ENCODE measurements around the gene ACO1.

ACO1 gene

DNA sequence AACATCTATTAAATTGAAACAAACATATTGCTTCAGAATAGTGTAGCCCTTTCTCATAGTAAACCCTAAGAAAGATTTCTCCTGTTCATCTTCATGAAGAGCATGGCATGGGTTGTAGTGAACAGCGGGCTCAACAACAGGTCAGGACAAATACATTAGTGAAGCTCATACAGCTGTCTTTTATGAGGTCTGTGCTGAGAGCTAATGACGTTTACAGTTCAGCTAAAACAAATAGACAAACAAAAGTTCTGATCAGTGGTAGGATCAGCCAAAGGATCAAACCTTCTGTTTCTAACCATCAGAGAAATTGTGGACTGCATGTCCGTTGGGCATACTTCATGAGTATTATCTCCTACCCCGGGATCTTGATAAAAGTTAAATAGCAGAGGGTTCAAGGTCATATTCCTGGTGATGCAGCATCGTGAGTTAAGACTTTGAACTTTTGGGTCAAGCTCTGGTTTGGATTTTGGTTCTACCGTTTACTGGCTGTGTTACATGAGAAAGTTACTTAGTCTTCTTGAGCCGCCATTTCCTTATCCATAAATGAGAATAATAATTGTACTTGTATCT lies 37.9 kb downstream of the ACO1 start:
- DNase-seq (ENCODE audit: low spot score) = no peak

DNA sequence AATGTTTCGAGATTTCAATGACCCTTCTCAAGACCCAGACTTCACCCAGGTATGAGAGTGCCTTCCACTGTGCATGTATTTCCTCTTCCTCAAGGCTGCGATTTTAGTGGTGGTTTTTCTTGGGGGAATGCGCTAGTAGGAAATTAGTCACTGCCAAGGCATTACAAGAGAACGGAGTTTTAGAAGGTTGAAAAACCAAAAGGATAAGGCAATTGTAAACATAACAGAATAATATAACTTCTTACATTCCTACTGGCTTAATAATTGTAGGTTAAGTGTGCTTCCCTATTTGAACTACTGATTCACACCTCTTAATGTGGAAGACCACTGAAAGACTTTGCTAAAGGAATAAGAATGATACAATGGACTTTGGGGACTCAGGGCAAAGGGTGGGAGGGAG lies 38.9 kb downstream of the ACO1 start:
- DNase-seq (ENCODE audit: low spot score) = no peak

DNA sequence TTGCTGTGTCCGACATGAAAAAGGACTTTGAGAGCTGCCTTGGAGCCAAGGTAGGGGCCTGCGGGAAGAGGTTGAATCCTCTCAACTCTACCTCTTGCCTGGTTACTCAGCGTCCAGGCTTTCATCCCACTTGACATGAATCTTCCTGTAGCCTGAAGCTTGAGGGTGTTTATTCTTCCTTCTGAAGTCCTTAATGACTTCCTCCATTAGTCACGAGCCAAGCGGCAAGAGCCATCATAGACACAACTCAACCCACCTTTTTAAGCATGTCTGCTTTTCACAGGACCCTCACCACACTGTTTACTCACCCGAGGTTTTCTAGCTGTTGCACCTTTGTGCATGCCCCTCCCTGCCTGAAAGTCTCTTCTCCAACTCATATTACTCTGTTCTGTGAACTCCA lies 40.2 kb downstream of the ACO1 start:
- DNase-seq (ENCODE audit: low spot score) = no peak

DNA sequence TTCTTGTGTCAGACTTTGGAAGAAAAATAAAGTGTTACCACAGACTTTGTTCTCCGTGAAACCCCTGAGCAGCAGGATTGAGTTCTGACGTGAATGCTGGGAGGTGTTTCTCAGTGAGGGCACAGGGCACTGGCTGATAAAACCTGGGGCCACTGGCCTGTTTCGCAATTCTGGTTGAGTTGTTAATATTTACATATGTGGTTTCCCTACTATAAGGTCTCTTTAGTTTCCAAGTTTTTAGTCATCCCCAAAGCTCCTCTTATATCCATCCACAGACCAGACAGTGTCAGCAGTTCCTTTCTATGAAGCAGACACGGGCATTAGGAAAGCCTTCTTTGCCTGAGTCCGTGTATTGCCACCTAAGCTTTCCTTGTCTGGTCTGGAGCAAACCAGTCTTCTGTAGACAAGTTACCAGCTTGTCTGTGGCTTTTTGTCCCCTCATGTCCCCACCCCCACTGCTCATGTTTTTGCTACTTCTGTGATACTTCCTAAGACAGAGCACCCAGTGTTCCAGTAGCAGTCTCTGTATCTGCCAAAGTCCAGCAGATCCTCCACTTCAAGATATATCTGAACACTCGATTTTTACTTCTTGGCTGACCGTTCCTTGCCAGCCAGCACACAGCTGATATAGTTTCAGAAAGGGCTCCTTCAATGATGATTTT lies 42.0 kb downstream of the ACO1 start:
- no peak for DNase-seq (ENCODE audit: low spot score)

DNA sequence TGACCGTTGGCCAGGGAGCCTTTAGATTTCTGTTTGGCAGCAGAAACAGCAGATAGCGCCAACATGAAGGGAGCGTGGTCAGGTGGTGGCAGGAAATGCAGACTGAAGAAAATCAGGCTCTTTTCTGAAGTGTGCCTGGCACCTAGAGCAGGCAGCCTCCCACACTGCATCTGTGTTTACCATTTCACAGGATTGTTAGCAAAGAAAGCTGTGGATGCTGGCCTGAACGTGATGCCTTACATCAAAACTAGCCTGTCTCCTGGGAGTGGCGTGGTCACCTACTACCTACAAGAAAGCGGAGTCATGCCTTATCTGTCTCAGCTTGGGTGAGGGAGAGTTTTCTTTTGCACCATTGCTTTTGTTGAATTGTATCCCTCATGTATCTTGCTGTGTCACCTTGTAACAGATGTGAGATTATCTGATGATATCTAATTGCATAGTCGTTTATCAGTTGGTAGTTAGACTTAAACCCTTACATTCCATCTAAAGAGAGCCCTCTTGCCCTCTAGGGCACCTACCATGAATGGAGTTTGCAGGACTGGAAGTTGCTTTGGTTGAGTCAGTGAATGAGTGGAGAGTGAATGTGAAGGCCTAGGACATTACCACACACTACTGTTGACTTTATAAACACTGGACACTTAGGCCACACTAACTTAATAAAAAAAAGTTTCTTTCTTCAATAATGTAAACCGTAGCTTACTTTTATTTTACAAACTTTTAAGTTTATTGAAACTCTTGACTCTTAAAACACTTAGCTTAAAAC lies 42.8 kb downstream of the ACO1 start:
- DNase-seq (ENCODE audit: low spot score) = no peak

DNA sequence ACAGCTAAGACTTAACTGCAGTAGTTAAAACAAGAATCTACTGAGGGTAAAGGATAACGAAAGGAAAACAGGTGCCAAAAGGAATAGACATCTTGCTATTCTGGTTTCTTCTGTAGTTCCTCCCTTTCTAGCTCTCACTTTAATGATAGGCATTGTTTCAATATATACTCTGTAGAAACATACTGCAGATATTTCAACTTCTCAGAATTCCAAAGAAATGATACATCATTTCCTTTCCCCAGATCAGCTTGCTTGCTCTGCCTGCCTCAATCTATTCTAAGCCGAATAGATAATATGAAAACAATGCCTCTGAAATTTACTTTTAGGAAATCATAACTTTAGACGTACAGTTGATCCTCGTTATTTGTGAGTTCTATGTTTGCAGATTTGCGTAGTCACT lies 46.3 kb downstream of the ACO1 start:
- DNase-seq (ENCODE audit: low spot score) = no peak

DNA sequence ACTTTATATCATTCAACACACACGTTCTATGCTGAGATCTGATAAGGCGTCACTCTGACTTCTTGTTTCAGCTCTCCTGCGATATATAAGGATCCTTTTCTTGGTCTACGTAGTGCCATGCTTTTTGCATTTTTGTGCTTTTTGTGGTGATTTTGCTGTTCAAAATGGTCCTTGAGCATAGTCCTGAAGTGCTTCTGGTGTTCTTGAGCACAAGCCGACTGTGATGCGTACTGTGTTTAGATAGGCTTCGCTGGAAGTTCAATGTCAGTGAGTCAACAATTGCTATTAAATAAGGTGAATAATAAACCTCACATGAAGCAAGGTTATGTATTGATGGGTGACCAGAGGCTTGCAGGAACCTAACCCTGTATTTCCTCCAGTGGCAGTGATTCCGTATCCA lies 46.8 kb downstream of the ACO1 start:
- no peak for DNase-seq (ENCODE audit: low spot score)

DNA sequence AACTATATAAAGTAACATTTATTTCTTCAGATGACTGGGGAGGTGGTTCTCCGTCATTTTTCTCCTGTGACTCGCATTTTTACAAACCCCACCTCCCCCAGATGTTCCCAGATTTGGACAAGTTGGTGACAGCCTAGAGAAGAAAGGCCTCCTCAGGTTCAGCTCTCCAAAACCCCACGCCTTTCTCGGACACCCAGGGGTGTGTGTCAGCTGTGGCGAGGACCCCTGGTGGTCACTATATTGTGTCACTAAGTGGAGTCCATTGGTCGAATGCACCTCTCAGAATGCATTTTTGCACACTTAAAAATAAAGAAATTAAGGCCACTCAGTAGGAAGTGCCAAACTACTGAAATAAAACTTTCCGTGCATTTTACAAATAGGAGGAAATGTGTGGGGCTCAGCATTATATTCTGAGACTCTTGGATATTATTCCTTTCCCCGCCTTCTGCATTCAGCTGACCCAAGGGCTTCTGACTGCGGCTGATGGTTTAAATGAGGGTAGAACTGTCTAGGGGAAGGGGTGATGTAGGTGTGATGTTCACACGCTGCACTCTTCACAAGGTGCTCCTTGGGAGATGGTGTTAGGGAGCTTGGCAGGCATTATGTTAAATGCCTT lies 47.6 kb downstream of the ACO1 start:
- DNase-seq (ENCODE audit: low spot score) = no peak

DNA sequence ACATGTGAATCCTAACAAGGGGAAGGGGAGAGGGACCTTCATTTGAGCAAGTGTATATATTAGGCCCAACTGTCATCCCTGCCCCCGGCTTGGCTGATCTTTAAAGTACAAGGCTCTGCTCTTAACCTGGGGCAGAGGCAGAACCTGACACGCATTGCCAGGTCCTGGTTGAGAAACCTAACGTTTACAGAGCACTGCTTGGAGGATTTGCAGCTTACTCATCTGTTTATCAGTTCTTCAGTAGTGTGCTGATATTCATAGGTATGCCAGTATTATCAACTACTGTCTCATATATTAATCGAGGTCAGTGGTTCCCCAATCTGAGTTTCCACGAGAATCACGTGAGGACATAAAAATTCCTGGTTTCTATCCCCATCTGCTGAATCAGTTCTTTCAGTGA lies 50.4 kb downstream of the ACO1 start:
- DNase-seq (ENCODE audit: low spot score) = no peak

DNA sequence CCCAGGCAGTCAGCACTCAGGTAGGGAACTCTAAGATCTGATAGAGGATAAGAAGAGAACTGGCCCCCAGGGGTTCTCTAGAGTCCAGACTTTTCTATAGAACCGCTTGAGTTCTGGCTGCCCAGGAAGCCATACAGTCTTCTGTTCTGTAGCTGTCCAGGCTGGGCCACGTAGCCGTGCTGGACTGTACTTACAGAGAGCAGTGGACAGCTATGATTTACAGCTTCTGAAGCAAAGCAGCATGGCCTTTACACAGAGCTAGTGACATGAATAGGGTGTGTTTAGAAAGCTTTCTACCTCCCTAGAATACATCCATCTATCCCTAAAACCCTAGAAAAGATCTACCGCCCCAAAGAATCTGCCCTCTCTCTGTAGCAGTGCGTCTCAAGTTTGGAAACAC lies 57.2 kb downstream of the ACO1 start:
- DNase-seq (ENCODE audit: low spot score) = no peak

DNA sequence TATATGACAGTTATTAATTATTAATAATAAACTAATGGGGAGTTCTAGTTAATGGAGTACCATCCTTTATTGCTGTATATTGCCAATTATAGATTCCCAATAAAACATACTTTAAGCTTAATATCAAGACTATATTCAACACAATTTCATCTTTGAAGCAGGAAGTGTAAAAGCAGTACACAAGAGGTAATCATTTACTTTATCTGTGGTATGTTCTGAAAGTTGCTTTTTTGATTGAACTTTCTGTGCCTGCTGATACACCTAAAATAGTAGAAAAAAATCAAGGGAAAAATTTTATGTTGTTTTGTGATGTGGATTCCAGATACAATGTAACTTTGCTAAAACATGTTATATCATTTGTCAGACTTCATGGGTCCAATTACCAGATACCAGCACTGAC lies 58.0 kb downstream of the ACO1 start:
- no peak for DNase-seq (ENCODE audit: low spot score)

DNA sequence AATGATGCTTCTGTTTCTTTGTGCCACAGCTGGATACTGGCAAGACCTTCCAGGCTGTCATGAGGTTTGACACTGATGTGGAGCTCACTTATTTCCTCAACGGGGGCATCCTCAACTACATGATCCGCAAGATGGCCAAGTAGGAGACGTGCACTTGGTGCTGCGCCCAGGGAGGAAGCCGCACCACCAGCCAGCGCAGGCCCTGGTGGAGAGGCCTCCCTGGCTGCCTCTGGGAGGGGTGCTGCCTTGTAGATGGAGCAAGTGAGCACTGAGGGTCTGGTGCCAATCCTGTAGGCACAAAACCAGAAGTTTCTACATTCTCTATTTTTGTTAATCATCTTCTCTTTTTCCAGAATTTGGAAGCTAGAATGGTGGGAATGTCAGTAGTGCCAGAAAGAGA lies 65.5 kb downstream of the ACO1 start:
- DNase-seq (ENCODE audit: low spot score) = no peak

DNA sequence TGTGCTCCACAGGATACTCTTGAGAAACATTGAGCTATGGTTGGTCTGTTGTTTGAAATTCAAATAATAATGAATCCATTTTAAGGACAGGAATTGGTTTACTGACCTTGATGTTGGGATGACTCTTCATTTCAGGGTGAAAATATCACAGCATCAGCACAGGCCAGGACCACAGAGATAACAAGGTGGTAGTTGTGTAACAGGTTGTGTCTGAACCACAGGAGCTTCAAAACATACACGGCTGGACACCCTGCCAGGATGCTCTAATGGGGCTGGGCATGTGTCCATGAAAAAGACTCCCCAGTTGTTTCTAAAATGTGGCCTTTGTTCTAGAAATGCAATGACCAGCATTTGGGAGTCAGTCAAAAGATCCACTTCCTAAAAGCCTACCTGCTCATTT lies 69.8 kb downstream of the ACO1 start:
- DNase-seq (ENCODE audit: low spot score) = no peak

DNA sequence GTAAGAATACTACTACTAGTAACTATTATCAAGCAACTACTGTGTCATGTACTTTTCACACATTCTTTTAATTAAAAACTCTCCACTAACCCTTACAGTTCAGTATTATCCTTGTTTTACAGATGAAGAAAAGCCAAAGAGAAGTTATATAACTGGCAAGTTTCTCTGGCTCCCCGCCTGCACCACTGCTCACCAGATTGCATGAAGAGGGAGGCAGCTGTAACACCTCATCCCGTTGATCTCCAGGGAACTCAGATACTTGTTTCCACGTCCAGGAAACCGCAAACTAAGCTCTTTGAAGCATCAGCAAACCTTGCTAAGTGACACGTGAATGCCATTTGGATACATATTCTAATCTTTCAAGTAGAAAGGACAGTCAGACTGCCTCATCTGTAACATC lies 71.3 kb downstream of the ACO1 start:
- DNase-seq (ENCODE audit: low spot score) = no peak

DNA sequence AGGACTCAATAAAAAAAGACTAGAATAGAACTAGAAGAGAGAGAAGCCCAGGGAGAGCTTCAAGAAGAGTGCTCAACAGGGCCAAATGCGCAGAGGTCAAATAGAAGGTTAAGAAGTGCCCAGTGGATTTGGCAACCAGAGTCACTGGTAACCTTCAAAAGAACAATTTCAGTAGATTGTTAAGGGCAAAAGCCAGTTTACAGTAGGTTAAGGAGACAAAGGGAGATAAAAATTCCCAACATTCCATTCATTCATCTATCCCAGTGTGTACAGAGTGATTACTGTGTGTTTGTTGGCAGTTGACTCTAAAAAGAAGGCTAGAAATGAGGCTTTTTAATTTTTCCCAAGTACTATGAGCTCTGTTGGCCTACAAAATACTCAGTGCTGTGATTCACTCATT lies 72.1 kb downstream of the ACO1 start:
- DNase-seq (ENCODE audit: low spot score) = no peak

DNA sequence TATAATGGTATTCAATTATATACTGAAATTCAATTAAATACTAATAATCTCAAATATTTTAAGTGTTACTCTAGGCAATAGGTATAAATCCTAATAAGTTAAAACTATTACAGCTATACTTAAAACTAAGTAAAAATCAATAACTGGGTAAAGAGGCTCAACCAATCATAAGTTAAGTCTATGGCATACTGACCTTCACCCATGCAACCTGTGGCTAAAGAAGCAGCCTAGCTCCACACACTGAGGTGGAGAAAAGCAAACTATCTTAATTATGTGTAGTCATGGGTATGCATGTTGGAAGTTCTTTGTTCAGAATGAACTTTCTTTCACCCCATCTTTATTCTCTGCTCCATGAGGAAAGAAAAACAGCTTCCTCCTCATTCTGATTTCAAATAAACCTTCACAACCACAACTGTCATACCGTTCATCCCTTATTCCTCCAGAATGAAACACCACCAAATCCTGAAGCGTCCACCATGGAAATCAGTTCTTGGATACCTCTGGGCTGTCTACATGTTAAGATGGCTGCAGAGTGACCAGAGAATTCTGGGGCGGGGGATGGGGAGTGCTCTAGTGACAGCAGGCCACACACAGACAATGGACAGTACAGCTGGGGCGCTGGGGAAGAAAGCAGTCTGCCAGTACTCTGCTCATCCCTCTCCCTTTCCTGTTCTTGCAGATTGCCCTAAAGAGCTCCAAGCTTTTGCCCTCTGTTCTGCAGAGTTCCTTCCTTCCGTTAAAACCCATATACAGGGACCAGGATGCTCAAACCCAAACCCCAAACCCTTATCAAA lies 79.3 kb downstream of the ACO1 start:
- no peak for DNase-seq (ENCODE audit: low spot score)

DNA sequence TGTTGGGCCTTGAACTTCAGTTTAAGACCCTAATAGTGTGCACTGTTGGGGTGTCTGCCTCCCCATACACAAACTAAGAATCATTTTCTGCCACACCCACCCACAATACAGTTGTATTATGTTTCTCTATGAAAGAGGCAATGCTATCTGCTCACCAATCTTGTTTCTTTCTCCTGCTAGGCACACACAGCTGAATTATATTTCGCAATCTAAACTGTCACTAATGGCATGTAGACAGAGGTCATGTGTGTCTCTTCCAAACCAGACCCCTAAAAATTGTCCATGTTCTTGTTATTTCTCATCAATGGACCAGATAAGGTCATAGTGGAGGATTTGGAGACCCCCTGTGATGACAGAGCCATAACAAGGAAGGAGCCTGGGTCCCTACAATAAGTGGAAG lies 84.3 kb downstream of the ACO1 start:
- DNase-seq (ENCODE audit: low spot score) = no peak

DNA sequence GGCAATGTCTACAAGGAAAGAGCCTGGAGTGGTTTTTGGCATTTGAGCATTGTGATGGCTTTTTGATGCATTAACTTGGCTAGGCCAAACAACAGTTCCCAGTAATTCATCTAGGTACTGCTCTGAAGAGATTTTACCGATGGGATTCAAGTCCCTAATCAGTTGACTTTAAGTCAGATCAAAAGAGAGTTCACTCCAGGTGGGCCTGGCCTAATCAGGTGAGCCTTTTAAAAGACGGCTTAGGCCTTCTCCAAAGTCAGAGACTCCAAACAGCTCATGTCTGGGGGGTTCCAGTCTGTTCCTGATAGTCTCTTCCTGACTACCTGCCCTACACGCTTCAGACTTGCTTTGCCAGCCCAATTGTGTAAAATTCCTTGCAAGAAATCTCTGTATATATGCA lies 87.9 kb downstream of the ACO1 start:
- no peak for DNase-seq (ENCODE audit: low spot score)

DNA sequence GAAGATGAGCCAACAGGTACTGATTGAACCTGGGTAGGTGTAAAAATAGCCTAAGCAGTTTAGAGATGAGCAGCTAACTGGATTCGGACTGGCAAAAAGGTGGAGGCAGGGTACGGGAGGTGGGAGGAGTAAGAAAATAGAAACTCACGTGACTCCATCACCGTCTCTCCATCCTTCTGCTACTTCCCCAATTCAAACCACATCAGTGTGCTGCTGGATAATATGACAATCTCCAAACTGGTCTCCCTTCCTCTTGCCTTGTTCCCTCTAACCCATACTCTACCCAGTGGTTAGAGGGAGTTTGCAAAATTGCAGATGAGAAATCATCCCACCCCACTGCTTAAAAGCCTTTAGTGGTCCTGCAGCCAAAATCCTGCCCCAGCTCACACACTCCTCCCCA lies 98.9 kb downstream of the ACO1 start:
- no peak for DNase-seq (ENCODE audit: low spot score)

DNA sequence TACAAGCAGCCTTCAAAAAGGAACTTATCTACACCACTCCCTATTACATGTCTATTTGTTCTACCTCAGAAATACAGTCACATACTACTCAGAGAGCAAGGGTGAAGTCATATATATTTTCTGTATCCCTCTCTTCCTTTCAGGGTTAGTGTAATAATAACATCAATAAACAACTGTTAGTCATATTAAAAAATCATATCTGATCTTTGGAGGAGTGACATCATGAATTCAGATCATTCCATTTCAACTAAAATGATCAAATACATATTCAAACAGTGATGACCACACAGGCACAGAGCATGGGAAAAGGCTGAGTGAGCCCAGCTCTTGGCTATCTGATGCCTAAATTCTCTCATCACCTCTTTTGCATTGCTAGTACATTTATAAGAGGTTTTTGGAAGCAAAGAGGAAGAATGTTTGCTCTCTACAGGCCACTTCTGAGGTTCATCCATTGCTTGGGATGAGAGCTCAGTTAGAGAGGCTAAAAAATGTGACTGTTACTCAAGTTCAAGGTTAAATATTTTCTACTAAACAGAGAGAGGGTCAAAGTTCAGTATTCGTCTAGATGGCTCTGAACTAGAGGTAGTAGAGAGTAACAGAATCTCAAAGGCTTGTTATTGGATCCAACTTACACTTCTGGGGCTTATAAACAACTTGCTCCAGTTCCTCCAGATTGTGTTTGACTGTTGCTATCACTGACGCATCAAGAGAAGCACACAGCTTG lies 102.6 kb downstream of the ACO1 start:
- DNase-seq (ENCODE audit: low spot score) = no peak

DNA sequence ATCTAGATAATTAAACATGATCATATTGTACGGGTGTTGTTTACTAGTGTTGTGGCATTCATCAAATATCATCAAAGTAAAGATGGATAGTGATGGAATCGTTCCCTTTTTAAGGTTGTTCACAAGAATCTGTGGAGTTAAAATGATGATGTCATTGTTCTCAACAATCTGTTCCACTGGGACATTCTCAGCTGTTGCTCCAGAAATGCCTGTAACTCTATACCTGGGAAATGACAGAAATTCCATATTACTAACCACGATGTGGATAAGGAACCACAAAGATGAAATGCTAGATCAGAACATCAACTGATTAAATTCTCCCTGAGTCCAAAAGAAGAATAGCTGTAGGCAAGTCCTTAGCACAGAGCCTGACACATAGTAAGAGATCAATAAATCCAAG lies 103.5 kb downstream of the ACO1 start:
- no peak for DNase-seq (ENCODE audit: low spot score)

DNA sequence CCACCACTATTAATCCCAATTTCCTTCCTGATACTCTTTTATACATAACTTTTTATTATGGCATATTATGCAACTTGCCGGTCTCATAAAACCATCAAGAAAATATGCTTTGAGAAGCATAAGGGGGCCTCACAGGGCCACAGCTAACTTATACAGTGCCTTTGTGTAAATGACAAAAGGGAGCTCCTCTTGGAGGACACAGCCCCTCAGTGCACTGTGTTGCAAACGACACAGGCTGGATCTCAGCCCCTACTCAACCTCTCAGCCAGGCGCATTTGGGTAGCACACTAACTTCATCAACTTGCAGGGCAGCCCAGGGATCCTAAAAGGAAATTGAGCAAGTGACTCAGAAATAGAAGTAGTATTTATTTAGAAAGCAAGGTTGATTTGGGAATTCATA lies 106.2 kb downstream of the ACO1 start:
- DNase-seq (ENCODE audit: low spot score) = no peak

All from SW480 (cell line).